ENCODE results near the gene BMF. TPM values are rescaled to one million over a fixed set of nuclear protein-coding genes. Genes with fewer than 3 reads are reported as not detected.
A peak's percentile ranks its signal among the peaks of the same experiment; 100 is the strongest.

Gene BMF
- total and polyA plus RNA-seq, 2 of the 4 experiments (the other 2 are of a cell fraction) = 2.4 to 2.9 TPM

- no peak for ATAC-seq (ENCODE audit: low read depth)
- TF ChIP-seq FOS (IDR thresholded peaks at IDR 0.05; ENCODE audit: low read depth, low read length) = no peak
- TF ChIP-seq CEBPB (IDR thresholded peaks at IDR 0.05; ENCODE audit: low read depth, low read length) = no peak
- TF ChIP-seq SMC3 (IDR thresholded peaks at IDR 0.05; ENCODE audit: low read depth, low read length) = no peak
- no peak for TF ChIP-seq ELK1 (IDR thresholded peaks at IDR 0.05; ENCODE audit: borderline replicate concordance, low read depth, low read length)
- no peak for TF ChIP-seq MAZ (IDR thresholded peaks at IDR 0.05; ENCODE audit: borderline replicate concordance, low read depth, low read length)
- no peak for TF ChIP-seq RAD21 (IDR thresholded peaks at IDR 0.05; ENCODE audit: low read length)
- no peak for TF ChIP-seq POLR2A (IDR thresholded peaks at IDR 0.05; ENCODE audit: low read depth, low read length)
- TF ChIP-seq RFX5 (IDR thresholded peaks at IDR 0.05; ENCODE audit: low read depth, low read length) = no peak
- no peak for TF ChIP-seq MXI1 (IDR thresholded peaks at IDR 0.05; ENCODE audit: borderline replicate concordance, low read depth, low read length)
- TF ChIP-seq MAFK (IDR thresholded peaks at IDR 0.05; ENCODE audit: low read depth, low read length) = no peak
- in situ Hi-C loops (cut with MboI; ENCODE audit: low sequenced_read_pairs) = loop anchor here (5.0 to 10.0 kb wide), 3 partner anchors 122 to 379 kb away; no protein-coding TSS in a partner anchor
- Histone ChIP-seq H2AK5ac (ENCODE audit: low read depth, low read length) (peak overlapping the region; percentile 88; the same call in 1 of the 2 replicates), H2BK120ac (ENCODE audit: low read depth, low read length) (peak overlapping the region; percentile 82), H4K91ac (ENCODE audit: insufficient read depth, low read depth, low read length) (peak overlapping the region; percentile 60), H3K4me2 (ENCODE audit: low read depth, low read length) (no peak overlapping the region), H3K14ac (replicated peaks; ENCODE audit: low read depth, low read length) (peak overlapping the region; percentile 59; the same call in 1 of the 2 replicates), H3K36me3 (ENCODE audit: control insufficient read depth, insufficient read depth, low read length) (no peaks in the 10 kb centered on the region), H3K27me3 (ENCODE audit: control insufficient read depth, insufficient read depth, low read length) (no peaks in the 10 kb centered on the region), H2BK15ac (ENCODE audit: low read depth, low read length) (peak overlapping the region; percentile 82; the same call in 1 of the 3 replicates), H3K79me1 (ENCODE audit: low read depth in 1 of 2, low read length in 2 of 2) (peaks cover 0 to 36% of the 10 kb centered on the region in 2 experiments; a peak in 3 of 4 replicates), H3K9ac (ENCODE audit: low read depth, low read length) (no peak overlapping the region; the same call in 1 of the 2 replicates), H4K8ac (ENCODE audit: low read depth in 2 of 2, low read length in 2 of 2) (peak overlapping the region in 1 of 2 experiments; percentile 84; a peak in 2 of 4 replicates), H2BK20ac (ENCODE audit: low read depth, low read length) (peak overlapping the region; percentile 78), H3K4ac (ENCODE audit: low read depth, low read length) (peak overlapping the region; percentile 76), H4K5ac (ENCODE audit: low read depth, low read length) (0 out of 2 replicates have a peak overlapping the region, but pooled peaks have one; percentile 6), H3K27ac (ENCODE audit: insufficient read depth, low read length) (no peak overlapping the region), H3K9me3 (ENCODE audit: control insufficient read depth, insufficient read depth, low read length) (no peaks in the 10 kb centered on the region), H3K4me1 (ENCODE audit: control insufficient read depth, insufficient read depth, low read length) (peaks cover 19% of the 10 kb centered on the region), H3K23ac (ENCODE audit: low read depth, low read length) (peak overlapping the region; percentile 61; the same call in 1 of the 2 replicates), H3K4me3 (ENCODE audit: insufficient read depth, low read depth, low read length) (no peak overlapping the region), H3K18ac (ENCODE audit: low read depth, low read length) (no peak overlapping the region; the same call in 1 of the 2 replicates), H2AFZ (replicated peaks; ENCODE audit: low read length, poor library complexity) (peak overlapping the region; percentile 19), H3K56ac (ENCODE audit: extremely low read depth, insufficient read depth, low read length) (no peak overlapping the region; the same call in 1 of the 2 replicates), H4K20me1 (ENCODE audit: insufficient read depth, low read length) (no peaks in the 10 kb centered on the region), H3K9me1 (ENCODE audit: insufficient read depth, low read length) (peaks cover 25% of the 10 kb centered on the region), H2BK5ac (ENCODE audit: low read depth, low read length, poor library complexity, severe bottlenecking) (no peak overlapping the region), H2AK9ac (replicated peaks; ENCODE audit: low read depth, low read length, poor library complexity) (peak overlapping the region; percentile 18)
- CTCF ChIA-PET = interaction anchor here (0.6 to 5.2 kb wide), 13 partner anchors 9 to 446 kb away, joined by 3 to 26 read pairs (median 4); partner anchors contain the start of genes BMF, BUB1B and PLCB2
- intact Hi-C loops (cut with micrococcal nuclease) = loop anchor here (1.0 to 5.0 kb wide), 4 partner anchors 63 to 229 kb away; partner anchors contain the start of genes BMF and BUB1B
- 80% methylated on average over 1 of the region's 6 CpGs; no CpG with 5 or more reads in 1 of the 2 experiments for WGBS, 2 experiments (ENCODE audit: extremely low coverage in 2 of 2, insufficient read length in 1 of 2)
- BruUV-seq (replicated peaks) = no TSS peak
- dilution Hi-C loops (cut with HindIII; ENCODE audit: low sequenced_read_pairs, unreplicated experiment) = no loop called here
- no peak for DNase-seq
- POLR2A ChIA-PET (ENCODE audit: unreplicated experiment) = interaction anchor here (0.6 kb wide), 1 partner anchor 58 kb away, joined by 3 read pairs; no protein-coding TSS in a partner anchor
Measured at GRCh38 chr15:40045572-40046217, 63.0 kb downstream of the BMF start.
